ENCODE measurements around the gene PATE4.
A peak's percentile ranks its signal among the peaks of the same experiment; 100 is the strongest.
"Not testable (repeated sequence)": the region's sequence is repeated elsewhere in the genome, so short reads cannot be mapped to it uniquely, and the experiment has no call there.

Gene PATE4, protein sequence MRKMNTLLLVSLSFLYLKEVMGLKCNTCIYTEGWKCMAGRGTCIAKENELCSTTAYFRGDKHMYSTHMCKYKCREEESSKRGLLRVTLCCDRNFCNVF

DNA sequence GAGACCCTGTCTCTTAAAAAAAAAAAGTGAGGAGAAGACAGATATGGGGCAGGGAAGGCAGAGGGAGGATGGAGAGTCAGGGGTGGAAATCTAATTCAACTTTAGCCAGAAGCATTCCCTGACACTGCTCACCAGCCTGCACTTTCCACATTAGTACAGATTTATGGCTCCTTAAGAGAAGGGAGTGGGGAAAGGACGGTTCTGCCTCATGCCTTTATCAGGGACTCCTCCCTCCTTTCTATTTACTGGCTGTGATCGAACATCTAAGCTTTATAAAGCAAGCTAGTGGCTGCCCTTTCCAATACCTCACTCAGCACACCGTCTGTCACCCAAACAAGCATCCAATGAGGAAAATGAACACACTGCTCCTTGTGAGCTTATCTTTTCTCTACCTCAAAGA is at the start of gene PATE4:
Gene PATE4, plus strand, starts transcription at position 301 of the 400 bp plus-strand sequence. Its CDS starts 44 bp downstream, at position 345.
- DNase-seq (ENCODE audit: low spot score), result no peak

DNA sequence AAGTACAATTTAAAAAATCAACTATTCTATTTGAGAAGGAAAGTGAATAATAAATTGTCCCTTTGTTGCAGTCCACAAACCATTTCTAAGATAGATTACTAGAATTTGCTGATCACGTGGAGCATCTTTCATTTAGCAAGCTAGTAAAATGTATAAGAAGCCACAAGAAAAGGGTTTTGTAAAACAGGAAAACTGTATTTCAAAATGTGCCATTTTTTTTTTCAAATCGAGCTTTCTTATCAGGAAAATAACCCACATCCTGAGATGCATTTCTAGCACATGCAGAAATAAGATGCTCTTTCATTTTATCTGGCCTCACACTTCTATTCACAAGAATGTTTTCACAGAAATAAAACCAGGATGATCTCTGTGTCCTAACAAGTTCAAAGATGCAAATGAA is 48.4 kb upstream of the PATE4 start:
- DNase-seq (ENCODE audit: low spot score), result no peak

DNA sequence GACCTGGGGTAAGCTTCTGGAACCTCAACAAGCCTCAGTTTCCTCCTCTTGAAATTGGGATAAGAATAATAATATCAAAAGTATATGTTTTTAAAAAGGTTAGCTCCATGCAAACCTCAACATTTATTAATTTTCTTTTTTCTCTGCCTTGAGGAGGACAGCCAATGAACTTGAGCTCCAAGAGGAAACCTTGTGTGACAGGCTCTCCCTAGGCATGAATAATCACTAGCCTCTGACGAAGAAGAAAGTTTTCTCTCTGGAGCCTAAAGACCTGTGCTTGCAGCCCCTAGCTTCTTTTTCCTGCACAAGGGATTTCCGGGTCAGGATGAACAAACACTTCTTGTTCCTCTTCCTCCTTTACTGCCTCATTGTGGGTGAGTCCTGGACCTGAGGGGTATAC is 45.3 kb upstream of the PATE4 start, which contains the start of gene PATE3:
Gene PATE3, plus strand, starts transcription at position 301 of the 400 bp plus-strand sequence. Its CDS starts 25 bp downstream, at position 326.
- DNase-seq (ENCODE audit: low spot score), result no peak

DNA sequence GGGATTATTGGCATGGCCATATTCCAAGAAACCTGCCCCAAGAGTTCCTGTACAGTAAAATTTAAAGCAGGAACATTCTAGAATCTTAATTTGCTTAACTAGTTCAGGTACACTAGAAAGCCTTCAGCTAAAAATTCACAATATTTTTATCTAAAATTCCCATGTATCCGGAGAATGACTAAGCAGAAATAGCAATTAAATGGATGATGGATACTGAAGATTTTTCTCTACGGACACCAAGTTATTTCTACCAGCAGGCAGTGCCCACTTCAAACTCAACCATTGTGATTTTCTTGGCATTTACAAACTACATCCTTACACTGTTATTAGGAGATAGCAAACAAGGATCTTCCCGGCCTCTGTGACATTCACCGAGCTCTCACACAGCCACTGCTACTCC is 42.3 kb upstream of the PATE4 start:
- no peak for DNase-seq (ENCODE audit: low spot score)

DNA sequence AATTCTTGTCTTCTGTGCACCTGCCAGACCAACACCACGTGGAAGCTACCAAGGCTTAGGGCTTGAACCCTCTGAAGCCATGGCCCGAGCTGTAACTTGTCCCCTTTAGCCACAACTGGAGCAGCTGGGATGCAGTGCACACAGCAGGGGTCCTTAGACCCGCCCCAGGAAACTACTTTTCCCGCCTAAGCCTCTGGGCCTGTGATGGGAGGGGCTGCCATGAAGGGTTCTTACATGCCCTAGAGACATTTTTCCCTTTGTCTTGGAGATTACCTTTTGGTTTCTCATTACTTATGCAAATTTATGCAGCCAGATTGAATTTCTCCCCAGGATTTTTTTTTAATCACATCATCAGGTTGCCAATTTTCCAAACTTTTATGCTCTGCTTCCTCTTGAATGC is 35.5 kb upstream of the PATE4 start:
- no peak for DNase-seq (ENCODE audit: low spot score)

DNA sequence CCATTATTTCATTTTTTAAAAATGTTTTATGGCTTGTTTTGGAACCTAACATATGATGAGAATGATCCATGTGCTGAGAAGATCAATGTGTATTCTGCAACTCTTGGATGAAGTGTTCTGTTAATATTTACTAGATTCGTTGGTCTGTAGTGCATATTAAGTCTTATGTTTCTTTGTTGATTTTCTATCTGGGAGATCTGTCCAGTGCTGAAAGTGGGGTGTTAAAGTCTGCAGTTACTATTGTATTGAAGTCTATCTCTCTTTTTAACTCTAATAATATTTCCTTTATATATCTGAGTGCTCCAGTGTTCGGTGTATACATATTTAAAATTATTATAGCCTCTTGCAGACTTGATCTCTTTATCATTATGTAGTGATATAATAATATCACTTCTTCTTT is 33.3 kb upstream of the PATE4 start:
- DNase-seq (ENCODE audit: low spot score), result no peak

DNA sequence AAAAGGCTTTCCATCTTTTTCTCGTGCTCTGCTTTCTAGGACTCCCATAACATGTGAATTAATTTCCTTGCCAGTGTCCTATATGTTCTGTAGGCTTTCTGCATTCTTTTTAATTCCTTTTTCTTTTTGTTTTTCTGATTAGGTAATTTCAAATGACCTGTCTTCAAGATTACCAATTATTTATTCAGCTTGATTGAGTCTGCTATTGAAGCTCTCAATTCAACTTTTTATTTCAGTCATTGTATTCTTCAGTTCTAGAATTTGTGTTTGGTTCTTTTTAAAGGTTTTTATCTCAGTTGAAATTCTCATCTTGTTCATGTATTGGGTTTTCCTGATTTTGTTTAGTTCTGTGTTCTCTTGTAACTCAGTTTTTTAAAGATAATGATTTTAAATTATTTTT is 30.7 kb upstream of the PATE4 start:
- DNase-seq (ENCODE audit: low spot score), result no peak

DNA sequence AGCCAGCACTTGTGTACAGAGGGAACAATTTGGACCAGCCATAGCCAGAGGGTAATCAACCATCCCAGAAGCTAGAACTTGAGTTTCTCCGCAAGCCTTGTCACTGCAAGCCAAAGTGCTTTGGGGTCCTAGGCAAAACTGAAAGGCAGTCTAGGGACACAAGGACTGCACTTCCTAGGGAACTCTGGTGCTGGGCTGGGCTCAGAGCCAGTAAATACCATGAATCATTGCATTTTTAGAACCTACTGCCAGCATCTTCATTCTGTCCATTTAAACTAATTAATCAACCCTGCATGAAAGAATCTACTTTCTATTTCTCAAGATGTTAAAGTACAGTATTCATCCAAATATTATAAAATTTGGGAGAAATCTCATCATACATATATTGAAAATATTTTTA is 25.2 kb upstream of the PATE4 start:
- no peak for DNase-seq (ENCODE audit: low spot score)

DNA sequence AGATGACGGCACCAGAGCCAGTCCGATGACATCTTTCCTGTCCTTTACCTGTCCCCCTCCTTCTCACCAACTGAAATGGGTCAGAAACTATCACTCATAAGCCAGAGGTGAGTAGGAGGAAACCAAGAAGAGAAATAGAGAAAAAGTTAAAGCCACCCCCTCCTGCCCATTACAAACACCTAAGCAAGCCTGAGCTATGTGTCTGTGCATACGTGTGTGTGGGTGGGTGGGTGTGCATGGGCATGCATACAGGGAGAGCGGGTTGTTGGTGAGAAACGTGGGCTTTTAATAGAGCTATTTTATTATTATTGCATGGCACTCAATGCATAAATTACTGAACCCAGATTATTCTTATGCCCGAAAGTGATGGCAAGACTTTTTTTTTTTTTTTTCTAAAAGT is 2.6 kb downstream of the PATE4 start:
- DNase-seq (ENCODE audit: low spot score), result no peak

DNA sequence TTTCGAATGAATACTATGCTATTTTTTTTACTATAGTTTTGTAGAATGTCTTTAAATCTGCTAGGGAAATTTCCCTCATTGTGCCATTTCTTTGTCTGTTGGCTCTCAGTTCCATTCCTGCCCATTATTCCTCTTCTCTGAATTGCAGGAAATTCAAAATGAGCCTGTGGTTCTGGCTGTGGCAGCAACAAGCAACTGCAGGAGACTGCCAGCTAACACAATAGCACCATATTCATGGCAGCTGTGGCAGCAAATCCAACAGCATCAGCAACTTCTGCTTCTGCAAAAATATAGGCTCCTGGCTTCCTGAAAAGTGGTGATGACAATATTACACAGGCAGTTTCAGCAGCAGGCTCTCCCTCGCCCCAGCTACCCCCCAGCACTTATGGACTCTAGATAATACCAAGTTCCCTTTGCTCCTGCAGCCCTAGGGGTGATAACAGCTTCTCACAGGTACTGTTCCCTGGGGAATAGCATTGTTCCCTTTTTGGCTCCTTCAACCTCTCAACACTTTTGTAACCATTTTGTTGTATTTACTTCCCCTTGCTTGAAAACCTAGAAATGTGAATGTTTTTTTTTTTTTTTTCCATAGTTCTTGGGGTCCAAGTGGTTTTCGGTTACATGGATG is 9.3 kb downstream of the PATE4 start:
- no peak for DNase-seq (ENCODE audit: low spot score)

DNA sequence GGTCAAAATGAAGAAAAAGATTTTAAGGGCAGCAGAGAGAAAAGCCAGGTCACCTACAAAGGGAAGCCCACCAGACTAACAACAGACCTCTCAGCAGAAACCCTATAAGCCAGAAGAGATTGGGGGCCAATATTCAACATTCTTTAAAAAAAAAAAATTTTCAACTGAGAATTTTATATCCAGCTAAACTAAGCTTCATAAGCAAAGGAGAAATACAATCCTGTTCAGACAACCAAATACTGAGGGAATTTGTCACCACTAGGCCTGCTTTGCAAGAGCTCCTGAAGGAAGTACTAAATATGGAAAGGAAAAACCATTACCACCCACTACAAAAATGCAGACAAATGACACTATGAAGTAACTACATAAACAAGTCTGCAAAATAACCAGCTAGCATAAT is 13.1 kb downstream of the PATE4 start:
- no peak for DNase-seq (ENCODE audit: low spot score)

DNA sequence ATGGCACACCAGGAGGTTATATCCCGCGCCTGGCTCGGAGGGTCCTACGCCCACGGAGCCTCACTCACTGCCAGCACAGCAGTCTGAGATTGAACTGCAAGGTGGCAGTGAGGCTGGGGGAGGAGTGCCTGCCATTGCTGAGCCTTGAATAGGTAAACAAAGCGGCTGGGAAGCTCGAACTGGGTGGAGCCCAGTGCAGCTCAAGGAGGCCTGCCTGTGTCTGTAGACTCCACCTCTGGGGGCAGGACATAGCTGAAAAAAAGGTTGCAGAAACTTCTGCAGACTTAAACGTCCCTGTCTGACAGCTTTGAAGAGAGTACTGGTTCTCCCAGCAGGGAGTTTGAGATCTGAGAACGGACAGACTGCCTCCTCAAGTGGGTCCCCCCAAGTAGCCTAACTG is 24.6 kb downstream of the PATE4 start:
- DNase-seq (ENCODE audit: low spot score), result not testable (repeated sequence)

DNA sequence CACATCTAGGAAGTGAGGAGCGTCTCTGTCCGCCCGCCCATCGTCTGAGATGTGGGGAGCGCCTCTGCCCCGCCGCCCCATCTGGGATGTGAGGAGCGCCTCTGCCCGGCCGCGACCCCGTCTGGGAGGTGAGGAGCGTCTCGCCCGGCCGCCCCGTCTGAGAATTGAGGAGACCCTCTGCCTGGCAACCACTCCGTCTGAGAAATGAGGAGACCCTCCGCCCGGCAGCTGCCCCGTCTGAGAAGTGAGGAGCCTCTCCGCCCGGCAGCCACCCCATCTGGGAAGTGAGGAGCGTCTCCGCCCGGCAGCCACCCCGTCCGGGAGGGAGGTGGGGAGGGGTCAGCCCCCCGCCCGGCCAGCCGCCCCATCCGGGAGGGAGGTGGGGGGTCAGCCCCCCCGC is 29.7 kb downstream of the PATE4 start:
- not testable (repeated sequence) for DNase-seq (ENCODE audit: low spot score)

DNA sequence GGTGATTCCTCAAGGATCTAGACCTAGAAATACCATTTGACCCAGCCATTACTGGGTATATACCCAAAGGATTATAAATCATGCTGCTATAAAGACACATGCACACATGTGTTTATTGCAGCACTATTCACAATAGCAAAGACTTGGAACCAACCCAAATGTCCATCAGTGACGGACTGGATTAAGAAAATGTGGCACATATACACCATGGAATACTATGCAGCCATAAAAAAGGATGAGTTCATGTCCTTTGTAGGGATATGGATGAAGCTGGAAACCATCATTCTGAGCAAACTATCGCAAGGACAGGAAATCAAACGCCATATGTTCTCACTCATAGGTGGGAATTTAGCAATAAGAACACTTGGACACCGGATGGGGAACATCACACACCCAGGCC is 32.2 kb downstream of the PATE4 start:
- DNase-seq (ENCODE audit: low spot score), result not testable (repeated sequence)

DNA sequence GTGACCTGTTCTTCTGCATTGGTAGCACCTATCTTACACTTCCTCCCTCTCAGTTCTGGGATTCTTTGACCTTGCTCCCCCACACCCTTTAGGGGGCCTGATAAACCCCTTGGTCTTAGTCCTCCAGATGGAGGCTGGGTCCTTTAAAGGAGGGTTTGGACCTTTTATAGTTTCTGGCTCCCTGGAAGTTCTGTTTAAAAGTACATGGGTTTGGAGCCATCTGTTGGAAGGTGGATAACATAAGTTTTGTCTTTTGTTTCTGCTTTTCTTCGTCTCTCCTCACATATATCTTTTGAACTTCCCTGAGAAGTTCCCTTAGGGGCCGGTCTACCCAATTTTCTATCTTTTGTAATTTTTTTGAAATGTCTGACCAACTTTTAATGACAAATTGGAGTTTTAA is 36.4 kb downstream of the PATE4 start:
- DNase-seq (ENCODE audit: low spot score), result no peak

DNA sequence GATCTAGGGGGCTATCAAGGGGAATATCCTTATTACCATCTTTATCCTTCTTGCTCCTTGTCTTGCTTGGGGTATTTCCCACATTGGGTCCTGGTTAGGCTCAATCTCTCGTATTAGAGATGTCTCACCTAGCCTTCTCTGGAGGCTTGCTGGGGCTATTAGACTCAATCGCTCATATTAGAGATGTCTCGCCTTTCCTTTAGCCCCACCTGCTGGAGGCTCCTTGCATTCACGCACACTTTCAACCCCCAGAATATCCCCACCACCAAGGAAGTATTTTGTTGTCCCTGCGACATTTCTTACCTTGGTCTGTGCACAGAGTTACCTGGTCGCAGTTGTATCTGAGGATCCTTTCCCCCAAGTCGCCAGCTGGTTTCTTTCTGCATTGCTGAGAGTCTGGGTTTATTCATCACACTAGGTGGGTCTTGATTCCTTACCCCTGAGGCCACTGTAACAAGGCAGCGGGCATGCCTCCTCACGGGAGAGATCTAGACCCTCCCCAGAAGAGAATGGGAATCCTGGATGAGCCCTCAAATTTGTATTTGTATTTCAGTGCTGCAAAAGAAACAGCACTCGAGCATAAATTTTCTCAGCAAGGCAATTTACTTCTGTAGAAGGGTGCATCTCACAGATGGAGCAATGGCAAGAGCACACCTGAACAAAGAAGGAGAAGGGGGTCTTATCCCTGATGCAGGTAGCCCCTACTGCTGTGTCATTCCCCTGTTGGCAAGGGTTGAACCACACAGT is 38.4 kb downstream of the PATE4 start:
- peak; percentile 65 for DNase-seq (ENCODE audit: low spot score)

DNA sequence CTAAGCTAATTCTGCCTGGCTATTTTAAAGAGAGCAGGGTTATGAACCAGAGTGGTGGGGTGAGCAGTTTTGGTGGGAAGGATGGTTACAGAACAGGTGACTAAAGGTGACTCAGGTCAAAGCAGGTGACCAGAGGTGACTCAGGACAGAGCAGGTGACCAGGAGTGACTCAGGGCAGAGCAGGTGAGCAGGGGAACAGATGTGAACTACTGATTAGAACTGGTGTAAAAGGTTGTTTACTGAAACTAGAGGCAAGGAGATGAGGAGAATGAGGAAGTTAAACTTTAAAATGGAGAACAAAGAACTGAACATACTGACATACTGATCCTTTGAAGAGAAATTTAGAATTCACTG is 39.0 kb downstream of the PATE4 start:
- DNase-seq (ENCODE audit: low spot score), result no peak

DNA sequence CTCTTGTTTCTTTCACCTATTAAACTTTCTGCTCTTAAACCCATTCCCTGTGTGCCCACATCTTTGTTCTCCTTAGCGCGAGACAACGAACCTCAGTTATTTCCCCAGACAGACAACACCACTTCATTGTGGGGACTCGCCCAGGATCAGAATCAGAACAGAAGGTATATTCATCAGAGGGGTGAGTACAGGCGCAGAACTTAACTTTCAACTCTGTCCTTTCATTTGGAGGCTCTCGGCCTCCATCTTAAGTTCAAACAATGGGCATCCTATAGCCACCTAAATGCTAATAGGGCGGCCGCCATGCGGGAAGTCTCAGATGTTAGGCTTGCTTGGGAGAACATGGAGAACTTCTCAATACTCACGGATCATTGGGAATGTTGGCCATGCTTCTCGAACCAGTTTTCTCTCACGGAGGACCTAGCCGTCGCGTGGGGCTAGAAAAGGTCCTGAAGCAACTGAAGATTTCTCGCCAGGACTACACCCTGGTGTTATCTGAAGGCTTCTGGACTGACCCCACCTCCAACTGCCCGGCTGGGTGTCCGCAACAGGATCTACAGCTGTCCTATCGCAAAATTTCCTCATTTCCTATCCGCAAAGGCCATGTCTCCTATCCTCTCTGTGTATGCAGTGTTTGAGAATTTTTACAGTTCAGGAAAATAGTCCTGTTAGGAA is 40.9 kb downstream of the PATE4 start:
- no peak for DNase-seq (ENCODE audit: low spot score)

DNA sequence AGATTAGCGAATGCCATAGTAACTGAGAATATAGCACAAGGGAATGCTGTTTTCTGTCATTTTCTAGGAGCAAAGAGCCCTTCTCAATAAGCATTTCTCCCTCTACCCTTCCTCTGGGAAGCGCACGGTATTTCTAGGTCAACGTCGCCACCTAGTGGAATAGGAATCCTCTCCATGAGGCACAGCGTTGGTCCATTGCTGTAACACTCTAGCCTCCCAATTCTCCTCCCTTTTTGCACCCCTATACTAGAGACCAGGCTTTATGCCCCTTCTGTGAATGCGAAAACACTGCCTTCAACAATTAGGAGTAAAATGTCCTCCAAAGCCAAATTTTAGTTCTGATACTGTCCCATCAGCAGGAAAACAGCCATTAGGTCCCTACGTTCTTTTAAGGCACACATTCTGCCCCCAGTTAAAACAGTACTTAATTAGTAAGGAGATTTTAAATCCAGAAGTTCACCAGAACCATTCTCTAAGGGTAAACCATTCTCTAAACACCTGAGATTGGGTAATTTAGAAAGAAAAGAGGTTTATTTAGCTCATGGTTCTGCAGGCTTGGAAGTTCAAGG is 41.5 kb downstream of the PATE4 start:
- peak; percentile 70 for DNase-seq (ENCODE audit: low spot score)

DNA sequence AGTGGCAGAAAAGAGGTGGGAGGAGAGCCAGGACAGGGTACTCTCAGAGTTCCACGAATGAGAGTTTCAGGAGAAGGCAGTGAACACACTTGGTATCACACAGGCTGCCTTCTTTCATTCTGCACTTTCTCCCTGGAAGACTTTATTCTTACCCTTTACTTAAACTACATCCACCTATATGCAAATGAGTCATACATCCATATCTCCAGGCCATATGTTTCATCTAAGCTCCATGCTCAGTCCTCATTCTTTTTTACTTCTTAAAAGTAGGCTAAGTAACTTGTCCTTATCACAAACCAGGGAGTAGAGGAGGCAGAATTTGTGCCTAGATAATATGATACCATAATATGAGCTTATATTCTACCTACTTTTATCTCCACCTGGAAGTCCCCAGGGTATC is 48.2 kb downstream of the PATE4 start:
- no peak for DNase-seq (ENCODE audit: low spot score)

DNA sequence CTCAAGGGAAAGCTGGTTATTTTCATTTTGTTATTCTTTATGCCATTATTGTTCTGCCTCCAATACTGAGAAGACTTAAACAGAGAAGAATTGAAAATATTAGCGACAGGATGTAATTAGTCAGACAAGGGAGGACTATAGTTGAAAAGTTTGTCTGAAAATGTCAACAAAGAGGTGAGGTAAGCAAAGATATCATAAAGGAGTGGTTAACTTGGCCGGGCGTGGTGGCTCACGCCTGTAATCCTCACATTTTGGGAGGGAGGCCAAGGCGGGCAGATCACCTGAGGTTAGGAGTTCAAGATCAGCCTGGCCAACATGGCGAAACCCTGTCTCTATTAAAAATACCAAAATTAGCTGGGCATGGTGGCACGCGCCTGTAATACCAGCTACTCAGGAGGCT is 50.3 kb downstream of the PATE4 start:
- DNase-seq (ENCODE audit: low spot score), result no peak

DNA sequence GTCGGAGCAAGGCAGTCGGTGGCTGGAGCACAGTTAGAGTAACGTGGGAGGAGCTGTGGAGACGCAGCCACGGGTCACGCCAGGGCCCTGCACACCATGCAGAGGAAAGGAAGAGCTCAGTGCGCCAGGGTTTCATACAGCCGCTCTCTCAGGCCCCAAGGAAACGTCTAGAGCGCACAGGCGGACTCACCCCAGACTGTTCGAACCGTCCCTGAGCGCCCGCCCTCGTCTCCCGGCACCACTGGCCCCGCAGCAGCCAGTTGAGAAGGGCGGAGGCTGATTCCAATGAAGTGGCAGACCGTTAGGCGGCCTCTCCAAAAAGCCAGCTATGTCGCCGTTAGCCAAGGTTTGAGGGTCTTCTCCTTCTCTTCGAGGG is 53.9 kb downstream of the PATE4 start:
- peak; percentile 56 for DNase-seq (ENCODE audit: low spot score)
